GM19452 (cell line): ENCODE measurements around the gene ETV2.
"Not testable (repeated sequence)": the region's sequence is repeated elsewhere in the genome, so short reads cannot be mapped to it uniquely, and the experiment has no call there.

Experiments used
- ATAC-seq: cut with Tn5 transposase; IDR thresholded peaks from one replicate; pipeline ENCODE4 v1.9.1; 2021; ENCODE audit not compliant: unreplicated experiment

ETV2 gene

DNA sequence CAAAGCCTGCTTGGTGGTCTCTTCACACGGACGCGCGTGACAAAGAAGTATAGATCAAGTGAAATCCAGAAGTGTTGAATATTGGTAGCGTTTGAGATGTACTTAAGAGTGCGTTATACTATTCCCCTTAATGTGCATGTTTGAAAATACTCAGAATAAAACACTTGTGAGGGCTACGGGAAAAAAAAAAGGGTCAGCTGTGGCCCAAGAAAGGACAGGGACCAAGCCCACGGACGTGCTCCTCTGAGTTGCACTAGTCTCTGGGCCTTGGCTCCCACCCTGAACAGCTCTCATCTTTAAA, 13.3 kb upstream of the ETV2 start:
- no peak for ATAC-seq

DNA sequence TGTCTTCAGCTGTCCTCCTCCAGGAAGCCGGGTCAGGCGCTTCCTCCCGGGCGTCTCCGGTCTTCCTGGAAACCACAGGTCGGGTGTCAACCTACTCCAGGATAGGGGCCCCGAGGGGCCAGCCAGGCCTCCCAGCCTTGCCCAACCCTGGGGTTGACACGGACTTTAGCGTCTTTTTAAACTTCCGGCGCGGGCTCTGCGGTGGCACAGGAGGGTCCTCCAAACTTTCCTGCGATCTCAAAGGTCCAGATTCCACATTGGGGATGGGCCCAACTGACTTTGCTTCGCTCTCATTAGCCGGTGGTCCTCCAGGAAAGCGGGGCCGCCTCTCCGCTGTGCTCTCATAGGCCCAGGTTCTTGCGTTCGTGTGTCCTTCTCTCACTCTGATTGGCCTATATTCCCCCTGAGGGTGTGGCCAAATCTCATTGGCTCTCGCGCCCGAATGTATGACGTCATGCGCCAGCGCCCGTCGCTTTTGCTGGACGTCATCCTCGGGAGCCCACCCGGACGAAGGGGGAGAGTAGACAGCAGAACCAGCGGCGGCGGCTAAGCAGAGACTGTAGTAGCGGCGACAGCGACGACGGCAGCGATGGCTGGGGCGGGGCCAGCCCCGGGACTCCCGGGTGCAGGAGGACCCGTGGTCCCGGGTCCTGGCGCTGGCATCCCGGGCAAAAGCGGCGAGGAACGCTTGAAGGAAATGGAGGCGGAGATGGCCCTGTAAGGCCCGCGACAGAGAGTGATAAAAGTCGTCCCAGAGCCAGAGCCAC, 12.8 kb upstream of the ETV2 start, which contains the start of gene RBM42:
Gene RBM42, plus strand, starts transcription at position 472 of the 767 bp plus-strand sequence. Its CDS starts 118 bp downstream, at position 590.
- ATAC-seq = peak; percentile 95

DNA sequence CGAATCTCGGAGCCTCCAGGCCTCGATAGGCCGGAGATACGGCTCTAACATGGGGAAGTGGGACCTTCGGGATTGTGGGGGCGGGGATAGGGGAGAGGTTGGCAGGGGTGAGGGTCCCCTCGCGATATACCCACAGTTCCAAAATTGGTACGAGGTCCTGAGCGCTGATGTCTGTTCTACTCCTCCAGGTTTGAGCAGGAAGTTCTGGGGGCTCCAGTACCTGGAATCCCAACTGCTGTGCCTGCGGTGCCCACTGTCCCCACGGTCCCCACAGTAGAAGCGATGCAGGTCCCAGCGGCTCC, 12.3 kb upstream of the ETV2 start:
- ATAC-seq = peak; percentile 6

DNA sequence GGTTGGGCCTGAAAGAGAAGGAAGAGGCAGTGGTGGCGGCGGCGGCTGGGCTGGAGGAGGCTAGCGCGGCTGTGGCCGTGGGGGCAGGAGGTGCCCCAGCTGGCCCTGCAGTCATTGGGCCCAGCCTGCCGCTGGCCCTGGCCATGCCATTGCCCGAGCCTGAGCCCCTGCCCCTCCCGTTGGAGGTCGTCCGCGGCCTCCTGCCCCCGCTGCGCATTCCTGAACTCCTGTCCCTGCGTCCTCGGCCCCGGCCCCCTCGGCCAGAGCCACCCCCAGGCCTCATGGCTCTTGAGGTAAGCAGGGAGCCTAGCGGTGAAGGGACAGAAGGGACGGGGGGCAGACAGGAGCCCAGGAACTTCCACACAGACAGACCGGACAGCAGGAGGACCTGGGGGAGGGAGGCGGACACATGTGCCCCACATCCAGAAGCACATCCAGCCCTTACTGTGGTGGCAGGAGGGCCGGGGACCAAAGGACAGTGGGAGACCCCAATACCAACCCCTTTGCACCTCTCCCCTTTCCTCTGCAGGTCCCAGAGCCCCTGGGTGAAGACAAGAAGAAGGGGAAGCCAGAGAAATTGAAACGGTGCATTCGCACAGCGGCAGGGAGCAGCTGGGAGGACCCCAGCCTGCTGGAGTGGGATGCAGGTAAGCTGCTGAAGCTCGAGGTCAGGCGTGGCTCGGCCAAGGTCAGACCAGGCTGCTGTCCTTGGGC, 7.7 kb upstream of the ETV2 start:
- no peak for ATAC-seq

- ATAC-seq = no peak
Measured at GRCh38 chr19:35636651-35637050, 4.9 kb upstream of the ETV2 start.

DNA sequence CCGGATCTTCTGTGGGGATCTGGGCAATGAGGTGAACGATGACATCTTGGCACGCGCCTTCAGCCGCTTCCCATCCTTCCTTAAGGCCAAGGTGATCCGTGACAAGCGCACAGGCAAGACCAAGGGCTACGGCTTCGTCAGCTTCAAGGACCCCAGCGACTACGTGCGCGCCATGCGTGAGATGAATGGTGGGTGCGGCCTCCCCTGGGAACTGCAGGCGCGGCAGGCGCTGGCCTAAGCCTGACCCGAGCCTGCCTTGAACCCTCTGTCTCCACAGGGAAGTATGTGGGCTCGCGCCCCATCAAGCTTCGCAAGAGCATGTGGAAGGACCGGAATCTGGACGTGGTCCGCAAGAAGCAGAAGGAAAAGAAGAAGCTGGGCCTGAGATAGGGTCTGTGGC, 4.4 kb upstream of the ETV2 start:
- ATAC-seq = no peak

DNA sequence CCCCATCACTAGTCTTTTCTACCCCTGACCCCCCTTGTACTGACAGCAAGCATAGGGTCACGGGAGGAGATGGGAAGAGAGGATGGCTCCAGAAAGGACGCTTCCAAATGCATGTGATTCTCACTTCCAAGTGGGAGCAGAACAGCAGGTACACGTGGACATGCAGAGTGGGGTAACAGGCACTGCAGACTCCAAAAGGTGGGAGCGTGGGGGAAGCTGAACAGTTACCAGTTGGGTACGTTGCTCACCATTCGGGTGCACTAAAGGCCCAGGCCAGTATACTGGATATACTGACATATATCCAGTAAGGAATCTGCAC, 2.3 kb upstream of the ETV2 start:
- ATAC-seq = no peak

- no peak for ATAC-seq
Measured at GRCh38 chr19:35639863-35640262, 1.7 kb upstream of the ETV2 start.

GRCh38 chr19:35642312-35642711, 767 bp downstream of the ETV2 start:
- ATAC-seq = no peak

DNA sequence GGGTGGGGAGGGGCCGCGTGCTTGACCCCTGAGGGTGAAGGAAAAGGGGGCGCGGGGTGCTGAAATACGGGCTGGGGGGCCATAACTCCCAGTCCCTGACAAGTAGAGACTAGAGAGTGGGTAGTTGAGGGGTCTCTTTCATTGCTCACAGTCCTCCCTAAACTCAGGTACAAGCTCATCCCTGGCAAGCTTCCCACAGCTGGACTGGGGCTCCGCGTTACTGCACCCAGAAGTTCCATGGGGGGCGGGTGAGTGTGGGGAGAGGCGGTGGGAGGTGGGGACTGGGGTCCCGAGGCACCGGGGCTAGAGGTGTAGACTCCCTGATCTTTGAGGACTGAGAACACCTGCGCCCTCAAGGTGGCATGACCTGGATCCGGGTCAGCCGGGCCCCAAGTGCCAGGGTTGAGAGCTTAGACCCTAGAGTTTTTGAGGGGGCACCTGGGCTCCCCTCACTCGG, 1.3 kb downstream of the ETV2 start:
- no peak for ATAC-seq

GRCh38 chr19:35643255-35644205, 2.0 kb downstream of the ETV2 start:
- ATAC-seq = peak; percentile 41

DNA sequence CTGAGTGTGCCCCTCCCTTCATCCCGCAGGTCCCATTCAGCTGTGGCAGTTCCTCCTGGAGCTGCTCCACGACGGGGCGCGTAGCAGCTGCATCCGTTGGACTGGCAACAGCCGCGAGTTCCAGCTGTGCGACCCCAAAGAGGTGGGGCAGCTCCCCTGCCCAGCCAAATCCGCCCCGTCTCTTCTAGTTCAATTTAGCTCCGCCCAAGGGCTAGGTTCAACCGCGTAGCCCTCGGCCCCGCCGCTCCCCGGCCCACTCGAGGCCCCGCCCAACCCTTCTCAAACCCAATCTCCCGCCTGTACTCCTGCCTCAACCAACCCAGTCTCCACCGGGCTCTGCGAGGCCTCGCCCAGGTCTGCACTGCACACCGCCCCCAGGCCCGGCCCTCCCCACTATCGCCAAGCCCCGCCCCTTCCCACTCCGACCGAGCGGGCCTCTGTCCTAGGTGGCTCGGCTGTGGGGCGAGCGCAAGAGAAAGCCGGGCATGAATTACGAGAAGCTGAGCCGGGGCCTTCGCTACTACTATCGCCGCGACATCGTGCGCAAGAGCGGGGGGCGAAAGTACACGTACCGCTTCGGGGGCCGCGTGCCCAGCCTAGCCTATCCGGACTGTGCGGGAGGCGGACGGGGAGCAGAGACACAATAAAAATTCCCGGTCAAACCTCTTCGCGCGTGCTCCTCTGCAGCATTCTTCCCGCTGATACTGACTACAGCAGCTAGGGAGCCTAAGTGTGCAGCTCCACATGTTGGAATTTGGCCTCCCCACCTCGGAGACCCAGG, 2.9 kb downstream of the ETV2 start:
- ATAC-seq = peak; percentile 64

- ATAC-seq = no peak
Measured at GRCh38 chr19:35644987-35645679, 3.6 kb downstream of the ETV2 start.

DNA sequence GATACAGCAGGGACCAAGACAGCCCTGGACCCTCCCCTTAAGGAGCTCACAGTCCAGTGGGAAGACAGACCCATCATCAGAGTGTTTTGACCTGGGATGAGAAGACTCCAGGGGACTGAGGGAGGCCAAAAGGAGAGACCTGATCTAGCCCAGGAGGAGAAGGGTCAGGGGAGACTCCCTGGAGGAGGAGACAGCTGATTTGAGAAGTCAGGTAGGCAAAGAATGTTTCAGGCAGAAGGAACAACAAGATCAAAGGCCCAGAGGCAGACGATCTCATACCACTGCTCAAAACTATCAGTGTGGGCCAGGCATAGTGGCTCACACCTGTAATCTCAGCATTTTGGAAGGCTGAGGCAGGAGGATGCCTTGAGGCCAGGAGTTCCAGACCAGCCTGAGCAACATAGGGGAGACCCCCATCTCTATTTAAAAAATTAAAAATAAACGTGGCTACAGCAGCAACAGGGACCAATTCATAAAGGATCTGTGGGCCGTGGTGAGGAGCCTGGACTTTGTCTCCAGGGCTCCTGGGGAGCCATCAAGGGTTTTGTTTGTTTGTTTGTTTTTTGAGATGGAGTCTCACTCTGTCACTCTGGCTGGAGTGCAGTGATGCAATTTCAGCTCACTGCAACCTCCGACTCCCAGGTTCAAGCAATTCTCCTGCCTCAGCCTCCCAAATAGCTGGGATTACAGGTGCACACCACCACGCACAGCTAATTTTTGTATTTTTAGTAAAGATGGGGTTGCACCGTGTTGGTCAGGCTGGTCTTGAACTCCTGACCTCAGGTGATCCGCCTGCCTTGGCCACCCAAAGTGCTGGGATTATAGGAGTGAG, 4.4 kb downstream of the ETV2 start:
- no peak for ATAC-seq

DNA sequence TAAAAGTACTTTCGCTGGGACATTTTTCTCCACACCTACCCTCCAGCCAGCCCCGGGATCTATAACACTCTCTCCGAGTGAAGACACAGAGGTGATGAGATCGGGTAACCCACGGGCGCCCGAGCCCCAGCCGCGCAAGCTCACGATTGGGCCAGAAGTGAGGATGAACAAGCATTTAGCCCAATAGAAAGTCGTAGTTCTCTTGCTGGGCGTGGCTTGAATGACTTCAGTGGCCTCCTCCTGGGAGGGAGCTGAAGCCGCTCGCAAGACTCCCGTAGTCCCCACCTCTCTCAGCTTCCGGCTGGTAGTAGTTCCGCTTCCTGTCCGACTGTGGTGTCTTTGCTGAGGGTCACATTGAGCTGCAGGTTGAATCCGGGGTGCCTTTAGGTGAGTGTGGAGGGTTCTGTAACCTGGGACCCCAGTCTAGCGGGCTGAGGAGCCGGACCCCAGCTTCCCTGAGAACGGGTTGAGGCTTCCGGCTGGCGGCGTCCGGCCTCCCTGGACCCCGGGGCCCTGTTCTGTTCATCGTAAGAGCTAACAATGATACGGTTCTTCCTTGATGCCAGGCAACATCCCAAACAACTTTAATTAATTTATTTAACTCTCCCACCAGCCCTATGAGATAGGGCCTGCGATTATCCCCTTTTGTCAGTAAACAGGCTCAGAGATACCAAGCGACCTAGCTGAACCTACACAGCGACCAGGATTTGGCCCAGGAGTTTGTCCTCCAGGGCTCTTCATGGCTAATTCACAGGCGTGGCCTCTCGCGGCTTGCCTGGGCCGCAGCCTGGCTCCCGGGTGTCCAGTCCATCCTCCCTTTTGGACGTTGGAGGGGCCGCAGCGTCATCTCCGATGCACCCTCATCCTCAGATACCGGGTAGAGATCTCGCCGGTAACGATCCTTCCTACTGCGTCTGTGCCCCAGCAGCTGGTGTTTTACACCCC, 6.7 kb downstream of the ETV2 start, which contains the start of gene COX6B1:
Gene COX6B1, plus strand, starts transcription at position 307 of the 945 bp plus-strand sequence. CDS start 2,921 bp downstream, outside the sequence.
- ATAC-seq = peak; percentile 55

GRCh38 chr19:35650581-35650980, 9.0 kb downstream of the ETV2 start:
- ATAC-seq = no peak

DNA sequence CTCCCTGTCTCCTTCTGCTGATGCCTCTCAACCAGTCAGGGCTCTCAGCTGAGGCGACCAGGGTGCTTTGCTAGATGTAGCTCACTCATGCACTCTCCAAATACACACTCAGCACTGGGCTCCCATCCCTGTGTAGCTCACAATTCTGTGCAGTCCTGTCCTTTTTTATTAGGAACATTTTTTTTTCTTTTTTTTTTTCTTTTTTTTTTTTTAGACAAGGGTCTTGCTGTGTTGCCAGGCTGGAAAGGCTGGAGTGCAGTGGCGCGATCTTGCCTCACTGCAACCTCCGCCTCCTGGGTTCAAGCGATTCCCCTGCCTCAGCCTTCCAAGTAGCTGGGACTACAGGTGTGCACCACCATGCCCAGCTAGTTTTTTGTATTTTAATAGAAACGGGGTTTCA, 13.3 kb downstream of the ETV2 start:
- ATAC-seq = not testable (repeated sequence)

GRCh38 chr19:35655600-35655999, 14.1 kb downstream of the ETV2 start:
- no peak for ATAC-seq
